Heart left ventricle (tissue), 13 donors: ENCODE data around the gene BIRC7.

ENCODE experiments used
- CTCF ChIP-seq, 12 donors: fragments of 200-600 bp; sonication (generic) in 4 of 12; IDR thresholded peaks; one replicate each; pipeline versions ENCODE4 v1.5.0 to v1.8.0; 2018 to 2022; ENCODE audit warnings: antibody characterized with exemption in 12 of 12, mild to moderate bottlenecking in 5 of 12
- POLR2A ChIP-seq, 2 donors: fragments of 450-650 bp; IDR thresholded peaks; one replicate each; pipeline ENCODE4 v1.6.1; 2017; ENCODE audit warnings: antibody characterized with exemption in 2 of 2, mild to moderate bottlenecking in 2 of 2, moderate library complexity in 2 of 2
- donor health status: ischemic (EF 13 %, LVEDD 7.1; RV severe dilation, severe dysfunction).
- donor health status: DM: no; HTN: yes; CAD: no.
- donor health status: DM: no; HTN: no; CAD: no.
- donor health status: ischemic (EF 25% LVEDD 6.9; RV normal size, moderate dysfunction).
- donor health status: ischemic (EF 25% LVEDD 5.7; RV mildly dilated, moderate dysfunction).
- donor health status: ischemic (EF 35%, LVEDD 5.7; RV mildly dilated, moderate dysfunction).
- donor health status: nonischemic (EF 11% LVEDD 7.7; RV severe dilation, severe dysfunction).
- donor health status: DM: yes; HTN: yes; CAD: no.
- donor health status: PGD.
- donor health status: ischemic (EF 29% LVEDD 5.4; RV normal size, mild dysfunction).
- donor health status: nonischemic (EF 23%, LVEDD 6.1; RV moderate dilation, normal function).

GRCh38 chr20:63289311-63290135, 53.8 kb downstream of the BIRC7 start:
- no peak for TF ChIP-seq CTCF (IDR thresholded peaks at IDR 0.05)
- no peak for TF ChIP-seq POLR2A (IDR thresholded peaks at IDR 0.05)
